ENCODE measurements around the gene FOXP2.

GRCh38 chr7:114722562-114722961 is 307.9 kb downstream of the FOXP2 start:
- TF ChIP-seq CTCF (IDR thresholded peaks at IDR 0.05) (no peak), POLR2A (IDR thresholded peaks at IDR 0.05) (no peak), EP300 (IDR thresholded peaks at IDR 0.05) (no peak), POLR2AphosphoS5 (IDR thresholded peaks at IDR 0.05) (no peak)

All from suprapubic skin (tissue), 4 donors.